Endothelial cell of umbilical vein (primary cell): Measurements from ENCODE around the gene COX6B1. TPM values are rescaled to one million over a fixed set of nuclear protein-coding genes. Genes with fewer than 3 reads are reported as not detected.

Source experiments
- BruUV-seq: library from RNA; stranded (reverse); fragments of 400-500 nt; replicated peaks from 2 replicates; lab custom pipeline; 2021; lab: Mats Ljungman, UMichigan
- CTCF ChIA-PET: fragments of 300-600, 350-600 bp; sonication (Branson Sonifier 250); formaldehyde crosslinking; loops from one replicate; lab custom pipeline; 2021; ENCODE audit warnings: antibody characterized with exemption, inconsistent platforms; lab: Charles Lee
- POLR2A ChIA-PET: fragments of 300-600, 350-600 bp; sonication (Branson Sonifier 250); formaldehyde crosslinking; loops from one replicate; lab custom pipeline; 2021; ENCODE audit warnings: antibody characterized with exemption, inconsistent platforms; lab: Charles Lee
- DNase-seq: peaks from one replicate; pipeline ENCODE4 v3.0.0-alpha.2; 2011; ENCODE audit warnings: low read depth, low spot score
- FAIRE-seq: peaks from 2 replicates; lab custom pipeline; 2011; peaks lifted over from hg19 to GRCh38; lab: Jason Lieb, UNC
- H2AFZ ChIP-seq: 2 replicates; pipeline ENCODE4 v1.6.0; 2012; ENCODE audit warnings: low read depth, low read length, control low read depth, inconsistent platforms
- H3K27ac ChIP-seq: 2 replicates; pipeline ENCODE4 v1.5.1; 2011; ENCODE audit warnings: low read depth, mild to moderate bottlenecking, control low read depth, low read length, moderate library complexity; ENCODE audit not compliant: insufficient read depth
- H3K27me3 ChIP-seq, 2 experiments: 2 replicates each; pipeline versions ENCODE4 v1.6.0 to v1.6.1; 2011; ENCODE audit warnings: low read length in 2 of 2, mixed read lengths in 1 of 2; ENCODE audit not compliant: control insufficient read depth in 2 of 2, insufficient read depth in 2 of 2
- H3K36me3 ChIP-seq, 2 experiments: 2 replicates in 1 of 2; 3 replicates in 1 of 2; pipeline ENCODE4 v1.5.1; 2011; ENCODE audit warnings: low read length in 2 of 2, mild to moderate bottlenecking in 1 of 2, moderate library complexity in 1 of 2; ENCODE audit not compliant: control insufficient read depth in 2 of 2, insufficient read depth in 2 of 2; ENCODE audit errors: extremely low read depth in 1 of 2
- H3K4me1 ChIP-seq: 3 replicates; pipeline ENCODE4 v1.5.1; 2011; ENCODE audit warnings: mild to moderate bottlenecking, low read length; ENCODE audit not compliant: control insufficient read depth, insufficient read depth; ENCODE audit errors: extremely low read depth
- H3K4me2 ChIP-seq: 2 replicates; pipeline ENCODE4 v1.6.1; 2011; ENCODE audit warnings: low read length, control low read depth, mixed read lengths; ENCODE audit not compliant: insufficient read depth
- H3K4me3 ChIP-seq, 3 experiments: fragments of 200-600 bp in 1 of 3; sonication (generic), shearing (Covaris generic) in 1 of 3; replicated peaks in 1 of 3; 2 replicates each; pipeline ENCODE4 v1.5.1; 2011 to 2016; ENCODE audit warnings: control low read depth in 3 of 3, low read length in 3 of 3, mild to moderate bottlenecking in 2 of 3, inconsistent platforms in 1 of 3, low read depth in 1 of 3, moderate library complexity in 1 of 3; ENCODE audit not compliant: insufficient read depth in 1 of 3
- H3K79me2 ChIP-seq: 2 replicates; pipeline ENCODE4 v1.6.0; 2012; ENCODE audit warnings: low read length, inconsistent platforms; ENCODE audit not compliant: control insufficient read depth, insufficient read depth
- H3K9ac ChIP-seq: replicated peaks from 2 replicates; pipeline ENCODE3; 2011; ENCODE audit warnings: low read length, control low read depth; ENCODE audit not compliant: insufficient read depth; ENCODE audit errors: extremely low read depth
- H3K9me1 ChIP-seq: replicated peaks from 3 replicates; pipeline ENCODE4 v1.6.0; 2011; ENCODE audit warnings: mild to moderate bottlenecking, low read length; ENCODE audit not compliant: control insufficient read depth, insufficient read depth; ENCODE audit errors: extremely low read depth
- H3K9me3 ChIP-seq: replicated peaks from 2 replicates; pipeline ENCODE4 v1.5.1; 2012; ENCODE audit warnings: low read length, inconsistent platforms; ENCODE audit not compliant: control insufficient read depth, insufficient read depth
- H4K20me1 ChIP-seq: replicated peaks from 2 replicates; pipeline ENCODE3; 2011; ENCODE audit warnings: mild to moderate bottlenecking, low read length; ENCODE audit not compliant: control insufficient read depth, insufficient read depth; ENCODE audit errors: extremely low read depth
- CTCF ChIP-seq, 2 donors: IDR thresholded peaks; 1 replicate in 1 of 2; 2 replicates in 1 of 2; pipeline ENCODE4 v1.5.1; 2011; ENCODE audit warnings: low read length in 2 of 2, mild to moderate bottlenecking in 2 of 2, moderate library complexity in 2 of 2, control low read depth in 1 of 2, inconsistent platforms in 1 of 2, low read depth in 1 of 2; ENCODE audit not compliant: insufficient read depth in 1 of 2; ENCODE audit errors: extremely low read depth in 1 of 2
- EZH2 ChIP-seq: IDR thresholded peaks from 2 replicates; pipeline ENCODE4 v1.6.1; 2012; ENCODE audit warnings: borderline replicate concordance, low read depth, mild to moderate bottlenecking, moderate library complexity, low read length, inconsistent platforms; ENCODE audit not compliant: severe bottlenecking
- FOS ChIP-seq: IDR thresholded peaks from 2 replicates; pipeline ENCODE4 v1.6.1; 2011; ENCODE audit warnings: mild to moderate bottlenecking, low read length, moderate library complexity, borderline replicate concordance; ENCODE audit not compliant: insufficient read depth
- GATA2 ChIP-seq: IDR thresholded peaks from 2 replicates; pipeline ENCODE4 v1.7.0; 2011; ENCODE audit warnings: low read depth, mild to moderate bottlenecking, moderate library complexity, mixed read lengths, low read length; ENCODE audit not compliant: insufficient read length, insufficient read depth
- JUN ChIP-seq: IDR thresholded peaks from 2 replicates; pipeline ENCODE4 v1.6.1; 2011; ENCODE audit warnings: borderline replicate concordance, low read depth; ENCODE audit not compliant: insufficient read length, insufficient read depth
- MAX ChIP-seq: IDR thresholded peaks from 2 replicates; pipeline ENCODE4 v1.6.1; 2011; ENCODE audit not compliant: insufficient read depth, insufficient read length
- MYC ChIP-seq: IDR thresholded peaks from one replicate; pipeline ENCODE4 v1.6.1; 2011; ENCODE audit warnings: mild to moderate bottlenecking, low read depth, low read length
- POLR2A ChIP-seq: IDR thresholded peaks from 2 replicates; pipeline ENCODE4 v1.6.1; 2012; ENCODE audit warnings: low read depth, mild to moderate bottlenecking, control low read depth, low read length
- POLR2AphosphoS5 ChIP-seq: IDR thresholded peaks from 2 replicates; pipeline ENCODE4 v1.6.1; 2012; ENCODE audit warnings: low read depth, mild to moderate bottlenecking, control low read depth, low read length, moderate library complexity; ENCODE audit not compliant: insufficient read depth
- dilution Hi-C: fragments of 300-500 bp; cut with MboI; formaldehyde crosslinking; loops from one replicate; pipeline ENCODE4 v1.15.0; 2019; ENCODE audit warnings: low sequenced_read_pairs; ENCODE audit not compliant: extremely low pct_ligation_motif_present
- intact Hi-C: fragments of 100-400 bp; cut with micrococcal nuclease; formaldehyde crosslinking; loops from one replicate; pipeline ENCODE4 v1.10.0; 2022
- polyA plus RNA-seq, 4 experiments: library from polyadenylated mRNA; depleted of rRNA in 3 of 4; stranded (reverse) in 3 of 4; unstranded in 1 of 4; fragments of >200 nt; gene quantifications; 2 replicates each; pipeline versions ENCODE4 v1.2.1 to v1.2.3, GENCODE V29; 2011 to 2012; ENCODE audit warnings: missing spikeins in 1 of 4
- total RNA-seq: library from RNA; stranded (reverse); gene quantifications from 2 replicates; pipeline ENCODE4 v1.2.3, GENCODE V29; 2021

Gene COX6B1
- total and polyA plus RNA-seq, 2 donors (not counting 3 experiments of a cell fraction or from before 2014, with no cell fraction given), result 327 to 692 TPM

- TF ChIP-seq POLR2A (no peak), CTCF (IDR thresholded peaks at IDR 0.05; ENCODE audit: extremely low read depth in 1 of 2, insufficient read depth in 1 of 2, low read depth in 1 of 2, low read length in 2 of 2) (no peak), JUN (no peak), FOS (no peak), GATA2 (no peak), POLR2AphosphoS5 (no peak), MYC (no peak), MAX (no peak), EZH2 (no peak)
- Histone ChIP-seq H2AFZ (peak overlapping the region; percentile 94), H4K20me1 (no peaks in the 10 kb centered on the region), H3K36me3 (peaks cover 0 to 3% of the 10 kb centered on the region in 2 experiments), H3K4me3 (peak overlapping the region; percentile 50 to 66 (median 55)), H3K9me3 (no peaks in the 10 kb centered on the region), H3K9me1 (no peaks in the 10 kb centered on the region), H3K4me1 (peaks cover 18% of the 10 kb centered on the region), H3K27me3 (no peaks in the 10 kb centered on the region), H3K4me2 (peak overlapping the region; percentile 82), H3K27ac (peak overlapping the region; percentile 24), H3K9ac (peak overlapping the region; percentile 29), H3K79me2 (no peaks in the 10 kb centered on the region)
- dilution Hi-C loops (no loop called here), intact Hi-C loops (no loop called here)
- ChIA-PET POLR2A (no interaction called here), CTCF (interaction anchor here (1.5 kb wide), 1 partner anchor 26 kb away, joined by 4 read pairs; no protein-coding TSS in a partner anchor)
- FAIRE-seq (no peak), DNase-seq (no peak)
- BruUV-seq, result TSS peak; percentile 50
These were observed 5.3 kb upstream of the COX6B1 start for GRCh38 chr19:35642798-35643254.
